ENCODE results near the gene TSC2.

Gene TSC2

DNA sequence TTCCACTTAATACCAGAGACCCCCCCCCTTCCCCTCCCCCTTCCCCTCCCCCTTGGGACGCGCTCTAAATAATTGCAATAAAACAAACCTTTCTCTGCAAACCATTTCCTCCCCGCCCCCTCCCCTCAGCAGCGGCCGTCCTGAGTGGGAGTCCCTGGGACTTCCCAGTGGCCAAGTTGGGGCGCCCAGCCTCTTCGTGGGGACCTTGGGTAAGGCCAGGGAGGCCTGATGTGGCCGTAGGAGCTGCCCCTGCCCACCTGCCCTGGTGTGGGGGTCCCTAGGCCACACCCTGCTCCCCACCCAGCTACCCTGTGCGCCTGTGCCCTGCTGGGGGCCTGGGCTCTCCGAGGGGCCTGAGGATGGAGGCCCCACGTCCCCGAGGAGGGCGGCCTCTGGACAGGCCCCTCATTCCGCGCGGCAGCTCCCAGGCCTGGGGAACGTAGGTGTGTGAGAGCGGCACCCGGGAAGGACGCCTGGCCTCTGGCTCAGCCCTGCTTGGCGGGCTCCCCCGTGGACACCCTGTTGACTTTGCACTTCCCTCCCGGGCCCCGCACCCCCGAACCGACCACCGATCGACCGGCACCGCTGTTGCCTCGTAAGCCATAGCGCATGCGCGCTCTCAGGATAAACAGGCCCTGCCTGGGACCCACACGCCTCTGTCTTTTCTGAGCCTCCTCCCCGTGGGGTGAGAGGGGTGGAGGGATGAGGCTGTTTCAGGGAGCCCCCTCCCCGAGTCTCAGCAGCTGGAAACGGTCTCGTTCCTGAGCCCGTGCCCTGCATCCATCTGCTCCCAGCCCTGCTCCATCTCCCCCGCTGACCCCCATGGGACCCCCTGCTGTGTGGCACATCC lies 9.2 kb upstream of the TSC2 start:
- no peak overlapping the region for H3K9ac ChIP-seq
- H4K20me1 ChIP-seq (ENCODE audit: insufficient read depth): no peaks in the 10 kb centered on the region
- no peaks in the 10 kb centered on the region for H3K27me3 ChIP-seq (ENCODE audit: insufficient read depth, low read depth)
- no peaks in the 10 kb centered on the region for H3K36me3 ChIP-seq (ENCODE audit: insufficient read depth)
- peaks cover 7% of the 10 kb centered on the region for H3K4me1 ChIP-seq (ENCODE audit: low read depth, poor library complexity, severe bottlenecking)
- H3K79me2 ChIP-seq (ENCODE audit: insufficient read depth, low read depth): no peaks in the 10 kb centered on the region
- no peak overlapping the region for H3K27ac ChIP-seq
- no peak overlapping the region for H3K4me3 ChIP-seq (IDR thresholded peaks at IDR 0.05; ENCODE audit: insufficient read depth, low read depth, low read length)
- H2AFZ ChIP-seq (ENCODE audit: low read depth): no peak overlapping the region
- TF ChIP-seq, protein P1, sequence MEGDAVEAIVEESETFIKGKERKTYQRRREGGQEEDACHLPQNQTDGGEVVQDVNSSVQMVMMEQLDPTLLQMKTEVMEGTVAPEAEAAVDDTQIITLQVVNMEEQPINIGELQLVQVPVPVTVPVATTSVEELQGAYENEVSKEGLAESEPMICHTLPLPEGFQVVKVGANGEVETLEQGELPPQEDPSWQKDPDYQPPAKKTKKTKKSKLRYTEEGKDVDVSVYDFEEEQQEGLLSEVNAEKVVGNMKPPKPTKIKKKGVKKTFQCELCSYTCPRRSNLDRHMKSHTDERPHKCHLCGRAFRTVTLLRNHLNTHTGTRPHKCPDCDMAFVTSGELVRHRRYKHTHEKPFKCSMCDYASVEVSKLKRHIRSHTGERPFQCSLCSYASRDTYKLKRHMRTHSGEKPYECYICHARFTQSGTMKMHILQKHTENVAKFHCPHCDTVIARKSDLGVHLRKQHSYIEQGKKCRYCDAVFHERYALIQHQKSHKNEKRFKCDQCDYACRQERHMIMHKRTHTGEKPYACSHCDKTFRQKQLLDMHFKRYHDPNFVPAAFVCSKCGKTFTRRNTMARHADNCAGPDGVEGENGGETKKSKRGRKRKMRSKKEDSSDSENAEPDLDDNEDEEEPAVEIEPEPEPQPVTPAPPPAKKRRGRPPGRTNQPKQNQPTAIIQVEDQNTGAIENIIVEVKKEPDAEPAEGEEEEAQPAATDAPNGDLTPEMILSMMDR (conservative IDR thresholded peaks at IDR 0.05; ENCODE audit: low read depth, low read length): no peak
- no peak overlapping the region for H3K4me2 ChIP-seq

DNA sequence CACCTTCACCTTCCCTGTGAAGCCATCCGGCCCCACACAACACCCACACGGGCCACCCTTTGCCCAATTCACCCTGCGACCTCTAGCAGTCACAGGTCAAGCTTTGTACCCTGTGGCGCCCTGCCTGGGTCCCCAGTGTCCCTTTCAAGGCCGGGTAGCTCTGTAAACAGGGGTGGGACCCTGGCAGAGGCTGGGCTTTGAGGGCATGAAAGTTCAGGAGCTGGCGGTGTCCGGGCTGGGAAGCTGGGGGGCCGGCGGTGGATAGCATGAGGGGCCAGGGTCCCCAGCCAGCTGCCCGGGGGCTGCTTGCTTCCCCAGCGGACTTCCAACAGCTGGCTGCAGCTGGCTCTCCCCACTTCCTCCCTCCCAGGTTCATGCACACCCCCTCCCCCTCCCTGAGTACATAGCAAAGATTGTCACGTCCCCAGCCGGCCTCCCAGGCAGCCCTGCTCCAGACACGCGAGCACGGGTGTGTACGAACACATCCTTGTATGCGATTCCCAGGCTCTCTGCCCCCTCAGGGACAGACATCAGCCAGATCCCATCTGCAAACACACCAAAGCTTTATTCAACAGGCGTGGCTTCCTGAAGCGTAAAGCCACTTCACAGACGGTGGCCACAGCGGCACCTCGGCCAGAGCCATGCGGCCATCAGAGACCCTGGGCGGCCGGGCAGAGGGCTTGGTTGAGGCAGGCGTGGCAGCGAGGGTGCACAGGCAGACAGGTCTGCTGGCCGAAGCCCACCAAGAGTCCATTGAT lies 8.3 kb upstream of the TSC2 start:
- H3K4me3 ChIP-seq (IDR thresholded peaks at IDR 0.05; ENCODE audit: insufficient read depth, low read depth, low read length): no peak overlapping the region
- no peak overlapping the region for H3K9ac ChIP-seq
- H3K27ac ChIP-seq: no peak overlapping the region
- no peaks in the 10 kb centered on the region for H4K20me1 ChIP-seq (ENCODE audit: insufficient read depth)
- H3K4me1 ChIP-seq (ENCODE audit: low read depth, poor library complexity, severe bottlenecking): peaks cover 16% of the 10 kb centered on the region
- no peaks in the 10 kb centered on the region for H3K27me3 ChIP-seq (ENCODE audit: insufficient read depth, low read depth)
- H3K4me2 ChIP-seq: no peak overlapping the region
- no peaks in the 10 kb centered on the region for H3K36me3 ChIP-seq (ENCODE audit: insufficient read depth)
- no peaks in the 10 kb centered on the region for H3K79me2 ChIP-seq (ENCODE audit: insufficient read depth, low read depth)
- TF ChIP-seq, protein P1 (conservative IDR thresholded peaks at IDR 0.05; ENCODE audit: low read depth, low read length): no peak
- H2AFZ ChIP-seq (ENCODE audit: low read depth): no peak overlapping the region

DNA sequence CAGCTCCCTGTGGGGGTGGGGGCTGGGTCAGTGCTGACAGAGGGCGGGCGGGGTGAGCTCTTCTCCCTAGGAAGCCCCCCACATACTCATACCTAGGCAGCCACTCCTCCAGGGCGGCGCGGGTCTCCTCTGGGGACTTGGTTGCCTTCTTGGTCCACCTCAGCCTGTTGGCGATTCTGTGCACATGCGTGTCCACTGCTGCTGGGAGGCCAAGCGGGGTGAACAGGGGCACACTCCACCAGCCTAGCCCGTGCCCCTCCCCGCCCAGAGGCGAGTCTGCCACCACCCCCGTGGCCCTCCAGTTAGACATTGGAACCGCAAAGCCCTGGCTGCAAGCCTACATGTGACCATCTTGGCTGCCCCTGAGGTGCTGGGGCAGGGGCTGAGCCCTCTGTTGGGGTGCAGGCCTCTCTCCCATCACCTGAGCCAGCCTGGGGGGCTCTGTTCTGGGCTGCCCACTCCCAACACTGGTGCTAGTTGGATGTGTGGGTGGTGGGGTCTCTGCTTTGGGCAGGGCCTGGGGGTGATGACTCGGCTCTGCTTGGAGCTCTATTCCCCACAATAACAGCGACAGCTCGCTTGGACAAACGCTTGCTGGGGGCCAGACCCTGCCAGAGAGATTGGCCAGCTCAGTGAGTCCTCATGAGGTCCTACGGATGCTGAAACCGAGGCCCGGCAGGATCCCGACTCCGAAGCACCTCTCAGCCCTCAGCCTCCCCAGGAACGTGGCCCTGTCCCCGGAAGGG lies 7.6 kb upstream of the TSC2 start:
- TF ChIP-seq, protein P1 (conservative IDR thresholded peaks at IDR 0.05; ENCODE audit: low read depth, low read length): no peak
- no peak overlapping the region for H3K4me3 ChIP-seq (IDR thresholded peaks at IDR 0.05; ENCODE audit: insufficient read depth, low read depth, low read length)
- H3K4me2 ChIP-seq: no peak overlapping the region
- H4K20me1 ChIP-seq (ENCODE audit: insufficient read depth): no peaks in the 10 kb centered on the region
- no peak overlapping the region for H3K9ac ChIP-seq
- H3K36me3 ChIP-seq (ENCODE audit: insufficient read depth): no peaks in the 10 kb centered on the region
- H3K4me1 ChIP-seq (ENCODE audit: low read depth, poor library complexity, severe bottlenecking): peaks cover 18% of the 10 kb centered on the region
- no peaks in the 10 kb centered on the region for H3K79me2 ChIP-seq (ENCODE audit: insufficient read depth, low read depth)
- no peak overlapping the region for H2AFZ ChIP-seq (ENCODE audit: low read depth)
- H3K27me3 ChIP-seq (ENCODE audit: insufficient read depth, low read depth): no peaks in the 10 kb centered on the region
- no peak overlapping the region for H3K27ac ChIP-seq

DNA sequence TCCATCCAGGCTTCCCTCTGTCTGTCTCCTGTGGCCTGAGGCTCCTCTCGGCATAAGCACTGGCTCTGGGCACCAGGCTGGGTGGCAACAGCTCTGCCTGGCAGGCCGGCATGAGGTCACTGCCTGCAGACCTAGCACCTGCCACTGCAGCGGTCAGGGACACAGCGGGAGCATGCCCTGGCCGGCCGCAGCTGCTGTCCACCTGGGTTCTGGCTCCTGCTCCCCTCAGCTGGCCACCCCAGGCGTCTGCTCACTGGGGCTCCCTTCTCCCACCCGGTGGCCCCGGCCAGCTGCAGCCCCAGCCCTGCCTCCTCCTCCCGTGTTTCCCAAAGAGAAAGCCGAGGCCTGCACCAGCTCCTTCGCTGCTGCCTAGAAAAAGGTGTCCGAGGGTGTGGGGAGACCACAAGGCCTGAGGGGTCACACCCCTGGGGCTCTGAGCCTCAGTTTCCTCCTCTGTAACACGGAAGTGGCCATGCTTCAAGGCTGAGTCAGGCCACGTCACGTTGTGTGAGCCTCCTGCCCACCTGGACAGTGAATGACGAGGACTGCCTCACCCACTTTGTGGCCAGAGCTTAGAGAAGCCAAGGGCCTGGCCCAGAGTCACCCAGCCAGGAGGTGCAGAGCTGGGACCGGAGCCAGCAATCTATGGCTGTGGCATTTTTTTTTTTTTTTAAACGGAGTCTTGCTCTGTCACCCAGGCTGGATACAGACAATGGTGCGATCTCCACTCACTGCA lies 6.8 kb upstream of the TSC2 start:
- Histone ChIP-seq H3K27ac (no peak overlapping the region), H3K27me3 (ENCODE audit: insufficient read depth, low read depth) (no peaks in the 10 kb centered on the region), H3K36me3 (ENCODE audit: insufficient read depth) (no peaks in the 10 kb centered on the region), H3K4me1 (ENCODE audit: low read depth, poor library complexity, severe bottlenecking) (peaks cover 18% of the 10 kb centered on the region), H2AFZ (ENCODE audit: low read depth) (no peak overlapping the region), H3K9ac (no peak overlapping the region), H3K4me2 (no peak overlapping the region), H4K20me1 (ENCODE audit: insufficient read depth) (no peaks in the 10 kb centered on the region), H3K4me3 (IDR thresholded peaks at IDR 0.05; ENCODE audit: insufficient read depth, low read depth, low read length) (no peak overlapping the region), H3K79me2 (ENCODE audit: insufficient read depth, low read depth) (no peaks in the 10 kb centered on the region)
- TF ChIP-seq, protein P1 (conservative IDR thresholded peaks at IDR 0.05; ENCODE audit: low read depth, low read length): no peak

Measured in KMS-11 (cell line).